ENCODE measurements around the gene TNFRSF8. TPM values are rescaled to one million over a fixed set of nuclear protein-coding genes. Genes with fewer than 3 reads are reported as not detected.
A peak's percentile ranks its signal among the peaks of the same experiment; 100 is the strongest.

TNFRSF8 gene
- total RNA-seq, 4 donors from 2014 or later, result 0.84 to 4.9 (median 1.8) TPM; not detected in 1

- DNase-seq (ENCODE audit: low spot score in 2 of 2), result no peak
- Histone ChIP-seq H3K4me3 (no peak overlapping the region), H3K4me1 (peaks cover 0 to 89% (median 53%) of the 10 kb centered on the region in 4 donors), H3K36me3 (no peaks in the 10 kb centered on the region), H3K9me3 (no peaks in the 10 kb centered on the region), H3K27me3 (no peaks in the 10 kb centered on the region), H3K27ac (peak overlapping the region in 3 of 4 donors; percentile 74 to 89 (median 82))
- TF ChIP-seq CTCF (IDR thresholded peaks at IDR 0.05) (no peak), POLR2A (IDR thresholded peaks at IDR 0.05) (no peak), EP300 (IDR thresholded peaks at IDR 0.05) (no peak)
- WGBS, 2 donors, result 80 to 87% methylated on average over 13 of the region's 14 CpGs
These were observed 109.1 kb downstream of the TNFRSF8 start for GRCh38 chr1:12172042-12172851.

GRCh38 chr1:12173041-12173509 is 110.0 kb downstream of the TNFRSF8 start:
- Histone ChIP-seq H3K36me3 (no peaks in the 10 kb centered on the region), H3K4me1 (peaks cover 0 to 90% (median 60%) of the 10 kb centered on the region in 4 donors), H3K27me3 (no peaks in the 10 kb centered on the region), H3K9me3 (no peaks in the 10 kb centered on the region), H3K4me3 (no peak overlapping the region), H3K27ac (peak overlapping the region in 3 of 4 donors; percentile 74 to 89 (median 82))
- TF ChIP-seq EP300 (IDR thresholded peaks at IDR 0.05) (no peak), CTCF (IDR thresholded peaks at IDR 0.05) (no peak), POLR2A (IDR thresholded peaks at IDR 0.05) (no peak)
- 82 to 97% methylated on average over 3 of the region's 3 CpGs for WGBS, 2 donors
- DNase-seq (ENCODE audit: low spot score in 2 of 2), result no peak

GRCh38 chr1:12173631-12174121 is 110.6 kb downstream of the TNFRSF8 start:
- no peaks in the 10 kb centered on the region for H3K36me3 ChIP-seq
- H3K9me3 ChIP-seq, result no peaks in the 10 kb centered on the region
- peaks cover 0 to 90% (median 65%) of the 10 kb centered on the region in 4 donors for H3K4me1 ChIP-seq
- peak in 1 of 2 donors; percentile 72 for DNase-seq (ENCODE audit: low spot score in 2 of 2)
- H3K27ac ChIP-seq, result peak overlapping the region in 3 of 4 donors; percentile 74 to 89 (median 82)
- 57 to 64% methylated on average over 11 of the region's 11 CpGs for WGBS, 2 donors
- no peaks in the 10 kb centered on the region for H3K27me3 ChIP-seq
- TF ChIP-seq POLR2A (IDR thresholded peaks at IDR 0.05) (peak in 1 of 2 donors; percentile 18), EP300 (IDR thresholded peaks at IDR 0.05) (peak in 1 of 2 donors; percentile 56), CTCF (IDR thresholded peaks at IDR 0.05) (no peak)
- no peak overlapping the region for H3K4me3 ChIP-seq

- Histone ChIP-seq H3K27ac (peak overlapping the region in 3 of 4 donors; percentile 82 to 89 (median 84)), H3K4me1 (peaks cover 0 to 93% (median 71%) of the 10 kb centered on the region in 4 donors), H3K36me3 (no peaks in the 10 kb centered on the region), H3K4me3 (no peak overlapping the region), H3K9me3 (no peaks in the 10 kb centered on the region), H3K27me3 (no peaks in the 10 kb centered on the region)
- WGBS, 2 donors, result 45 to 55% methylated on average over 15 to 16 of the region's 17 CpGs
- TF ChIP-seq CTCF (IDR thresholded peaks at IDR 0.05), result no peak
- no peak for TF ChIP-seq POLR2A (IDR thresholded peaks at IDR 0.05)
- no peak for TF ChIP-seq EP300 (IDR thresholded peaks at IDR 0.05)
- no peak for DNase-seq (ENCODE audit: low spot score in 2 of 2)
These were observed 112.1 kb downstream of the TNFRSF8 start for GRCh38 chr1:12174924-12175810.
